Stimulated activated CD8-positive, alpha-beta memory T cell treated with anti-CD3 and anti-CD28 coated beads, Interleukin-2, amount 100 ng/mL, for 1 hour (primary cell): ENCODE data around the gene SHOC1.
"Not testable (repeated sequence)": the region's sequence is repeated elsewhere in the genome, so short reads cannot be mapped to it uniquely, and the experiment has no call there.

Experiments used
- DNase-seq, 2 donors: peaks; one replicate each; pipeline ENCODE4 v3.0.0-alpha.2; 2020; ENCODE audit warnings: low read depth in 2 of 2

The SHOC1 gene

GRCh38 chr9:111805262-111805661 lies 10.5 kb upstream of the SHOC1 start:
- no peak for DNase-seq

GRCh38 chr9:111804636-111805035 lies 9.9 kb upstream of the SHOC1 start:
- DNase-seq, result no peak

- no peak for DNase-seq
Observed at GRCh38 chr9:111803924-111804323, 9.2 kb upstream of the SHOC1 start.

GRCh38 chr9:111799915-111800526 lies 5.3 kb upstream of the SHOC1 start:
- DNase-seq, result no peak

GRCh38 chr9:111799506-111799905 lies 4.8 kb upstream of the SHOC1 start:
- no peak for DNase-seq

GRCh38 chr9:111798786-111799185 lies 4.0 kb upstream of the SHOC1 start:
- no peak for DNase-seq

- no peak for DNase-seq
Observed at GRCh38 chr9:111795557-111795839, 761 bp upstream of the SHOC1 start.

- not testable (repeated sequence) for DNase-seq
Observed at GRCh38 chr9:111791821-111792220, 2.9 kb downstream of the SHOC1 start.

GRCh38 chr9:111789881-111790280 lies 4.9 kb downstream of the SHOC1 start:
- DNase-seq, result no peak

- DNase-seq, result no peak
Observed at GRCh38 chr9:111783857-111784256, 10.9 kb downstream of the SHOC1 start.

- no peak for DNase-seq
Observed at GRCh38 chr9:111783424-111783823, 11.3 kb downstream of the SHOC1 start.

- no peak for DNase-seq
Observed at GRCh38 chr9:111766066-111766465, 28.7 kb downstream of the SHOC1 start.

- DNase-seq, result no peak
Observed at GRCh38 chr9:111762556-111762955, 32.2 kb downstream of the SHOC1 start.

GRCh38 chr9:111759762-111760639 lies 34.7 kb downstream of the SHOC1 start:
- peak; percentile 2 to 4 for DNase-seq

GRCh38 chr9:111754800-111755199 lies 39.9 kb downstream of the SHOC1 start:
- no peak for DNase-seq

- DNase-seq, result no peak
Observed at GRCh38 chr9:111752455-111752854, 42.3 kb downstream of the SHOC1 start.
